Adipocyte (in vitro differentiated cells): Measurements from ENCODE around the gene KRT3.

ENCODE experiments used
- DNase-seq: peaks from one replicate; pipeline ENCODE4 v3.0.0-alpha.2; 2015; ENCODE audit warnings: low read depth
- H3K27me3 ChIP-seq: replicated peaks from 2 replicates; pipeline ENCODE4 v1.7.0; 2013; ENCODE audit warnings: mild to moderate bottlenecking, low read length, moderate library complexity; ENCODE audit not compliant: control insufficient read depth, insufficient read depth
- H3K36me3 ChIP-seq: 2 replicates; pipeline ENCODE4 v1.7.0; 2013; ENCODE audit warnings: low read length, mild to moderate bottlenecking, moderate library complexity; ENCODE audit not compliant: control insufficient read depth, insufficient read depth, severe bottlenecking
- H3K4me1 ChIP-seq: 2 replicates; pipeline ENCODE4 v1.7.0; 2013; ENCODE audit warnings: mild to moderate bottlenecking, low read length, moderate library complexity; ENCODE audit not compliant: control insufficient read depth, insufficient read depth
- H3K4me3 ChIP-seq: 2 replicates; pipeline ENCODE4 v1.7.0; 2013; ENCODE audit warnings: mild to moderate bottlenecking, low read length, moderate library complexity
- H3K9ac ChIP-seq: 2 replicates; pipeline ENCODE4 v1.7.0; 2013; ENCODE audit warnings: mild to moderate bottlenecking, low read length, moderate library complexity
- H3K9me3 ChIP-seq: 2 replicates; pipeline ENCODE4 v1.7.0; 2013; ENCODE audit warnings: mild to moderate bottlenecking, low read length, moderate library complexity; ENCODE audit not compliant: control insufficient read depth

The KRT3 gene

GRCh38 chr12:52748578-52748977, 47.3 kb downstream of the KRT3 start:
- no peak for DNase-seq
- no peak overlapping the region for H3K4me3 ChIP-seq
- H3K36me3 ChIP-seq = no peaks in the 10 kb centered on the region
- no peaks in the 10 kb centered on the region for H3K4me1 ChIP-seq
- no peak overlapping the region for H3K9ac ChIP-seq
- H3K27me3 ChIP-seq = peaks cover 50% of the 10 kb centered on the region
- no peaks in the 10 kb centered on the region for H3K9me3 ChIP-seq

GRCh38 chr12:52745554-52745953, 50.4 kb downstream of the KRT3 start:
- Histone ChIP-seq H3K27me3 (peaks cover 47% of the 10 kb centered on the region), H3K9me3 (no peaks in the 10 kb centered on the region), H3K36me3 (no peaks in the 10 kb centered on the region), H3K4me1 (no peaks in the 10 kb centered on the region), H3K4me3 (no peak overlapping the region), H3K9ac (no peak overlapping the region)
- no peak for DNase-seq

- DNase-seq = no peak
- peaks cover 42% of the 10 kb centered on the region for H3K27me3 ChIP-seq
- no peak overlapping the region for H3K4me3 ChIP-seq
- no peaks in the 10 kb centered on the region for H3K9me3 ChIP-seq
- no peaks in the 10 kb centered on the region for H3K4me1 ChIP-seq
- no peaks in the 10 kb centered on the region for H3K36me3 ChIP-seq
- H3K9ac ChIP-seq = no peak overlapping the region
Observed at GRCh38 chr12:52744493-52745156, 51.3 kb downstream of the KRT3 start.

- H3K4me3 ChIP-seq = no peak overlapping the region
- H3K4me1 ChIP-seq = no peaks in the 10 kb centered on the region
- H3K9ac ChIP-seq = no peak overlapping the region
- no peaks in the 10 kb centered on the region for H3K36me3 ChIP-seq
- no peaks in the 10 kb centered on the region for H3K9me3 ChIP-seq
- H3K27me3 ChIP-seq = peaks cover 38% of the 10 kb centered on the region
- DNase-seq = no peak
Observed at GRCh38 chr12:52742822-52743457, 53.0 kb downstream of the KRT3 start.

GRCh38 chr12:52742196-52742580, 53.7 kb downstream of the KRT3 start:
- Histone ChIP-seq H3K27me3 (peaks cover 34% of the 10 kb centered on the region), H3K9ac (no peak overlapping the region), H3K9me3 (no peaks in the 10 kb centered on the region), H3K4me1 (no peaks in the 10 kb centered on the region), H3K36me3 (no peaks in the 10 kb centered on the region), H3K4me3 (no peak overlapping the region)
- no peak for DNase-seq

- peak; percentile 60 for DNase-seq
- Histone ChIP-seq H3K4me3 (no peak overlapping the region), H3K9ac (no peak overlapping the region), H3K36me3 (no peaks in the 10 kb centered on the region), H3K27me3 (peaks cover 28% of the 10 kb centered on the region), H3K9me3 (no peaks in the 10 kb centered on the region), H3K4me1 (no peaks in the 10 kb centered on the region)
Observed at GRCh38 chr12:52741375-52742195, 54.3 kb downstream of the KRT3 start.

GRCh38 chr12:52740584-52740983, 55.3 kb downstream of the KRT3 start:
- H3K4me1 ChIP-seq = no peaks in the 10 kb centered on the region
- no peaks in the 10 kb centered on the region for H3K36me3 ChIP-seq
- H3K4me3 ChIP-seq = no peak overlapping the region
- H3K9me3 ChIP-seq = no peaks in the 10 kb centered on the region
- H3K9ac ChIP-seq = no peak overlapping the region
- DNase-seq = no peak
- peaks cover 20% of the 10 kb centered on the region for H3K27me3 ChIP-seq

GRCh38 chr12:52739963-52740362, 56.0 kb downstream of the KRT3 start:
- Histone ChIP-seq H3K4me1 (no peaks in the 10 kb centered on the region), H3K9ac (no peak overlapping the region), H3K36me3 (no peaks in the 10 kb centered on the region), H3K27me3 (peaks cover 19% of the 10 kb centered on the region), H3K4me3 (no peak overlapping the region), H3K9me3 (no peaks in the 10 kb centered on the region)
- no peak for DNase-seq
